Right ventricle myocardium inferior (tissue), 1 donor: ENCODE results near the gene RPS27. TPM values are rescaled to one million over a fixed set of nuclear protein-coding genes. Genes with fewer than 3 reads are reported as not detected.
"Not testable (repeated sequence)": the region's sequence is repeated elsewhere in the genome, so short reads cannot be mapped to it uniquely, and the experiment has no call there.

ENCODE experiments used
- ATAC-seq: fragments of 200-7000 bp; cut with Tn5 transposase; one replicate; pipeline ENCODE4 v1.9.1; 2020; ENCODE audit warnings: mild to moderate bottlenecking, moderate library complexity
- DNase-seq: peaks from one replicate; pipeline ENCODE4 v3.0.0; 2021; ENCODE audit errors: missing footprints
- intact Hi-C: fragments of 100-400 bp; cut with DNase I; formaldehyde crosslinking; loops from one replicate; pipeline ENCODE4 v1.11.0; 2022
- microRNA-seq: library from miRNA; unstranded; fragments of <30 nt; microRNA quantifications from one replicate; pipeline ENCODE4 v1.2.0, GENCODE V29; 2020
- total RNA-seq: library from RNA; stranded (reverse); fragmentation: NEBNext Ultra II Directional; extraction: Animal tissue kit (Norgen Biotek cat#: 25700); gene quantifications from one replicate; pipeline ENCODE4 v1.2.1, GENCODE V29; 2021
- donor health status: DM: no; HTN: yes; CAD: no; lungs with severe emphysema.

RPS27 gene
- total RNA-seq, 1 donor from 2014 or later = 984 TPM

- intact Hi-C loops = no loop called here
- DNase-seq = no peak
- no peak for ATAC-seq
Measured at GRCh38 chr1:154014154-154014907, 23.8 kb downstream of the RPS27 start.

- DNase-seq (no peak), ATAC-seq (no peak)
- intact Hi-C loops = no loop called here
Measured at GRCh38 chr1:154019269-154019668, 28.7 kb downstream of the RPS27 start.

- intact Hi-C loops = no loop called here
- no peak for ATAC-seq
Measured at GRCh38 chr1:154019940-154020339, 29.4 kb downstream of the RPS27 start.

GRCh38 chr1:154033697-154034096 lies 43.1 kb downstream of the RPS27 start:
- intact Hi-C loops, DNase-seq, ATAC-seq: not testable (repeated sequence)

More at GRCh38 chr1:154019940-154020339, 29.4 kb downstream of the RPS27 start:
- DNase-seq = no peak

Small RNA genes within 50 kb of the gene (microRNA-seq; reads per million reads assigned to microRNA genes)
- gene MIR6737 = not detected

Other genes with a start within 250 kb of the RPS27 start
- 13.5 TPM for gene SLC27A3, start 215.4 kb upstream of the RPS27 start, total RNA-seq
- gene GATAD2B, start 67.8 kb upstream of the RPS27 start, total RNA-seq = 35.3 TPM
- gene DENND4B, start 44.0 kb upstream of the RPS27 start, total RNA-seq = 51.6 TPM
- gene CRTC2, start 32.1 kb upstream of the RPS27 start, total RNA-seq = 19.3 TPM
- gene SLC39A1, start 27.2 kb upstream of the RPS27 start, total RNA-seq = 48.9 TPM
- 4.9 TPM for gene CREB3L4, start 22.9 kb upstream of the RPS27 start, total RNA-seq
- gene JTB, start 13.1 kb upstream of the RPS27 start, total RNA-seq = 76.8 TPM
- gene RAB13, start 4.4 kb upstream of the RPS27 start, total RNA-seq = 61.4 TPM
- gene NUP210L, start 164.3 kb downstream of the RPS27 start, total RNA-seq = 0.30 TPM
- 102 TPM for gene TPM3, start 201.3 kb downstream of the RPS27 start, total RNA-seq
- gene CFAP141, start 215.6 kb downstream of the RPS27 start, total RNA-seq = not detected
- 90.2 TPM for gene UBAP2L, start 230.2 kb downstream of the RPS27 start, total RNA-seq